Prostate gland (tissue), 2 donors: ENCODE results near the gene P2RY12.

Experiments
- CTCF ChIP-seq, 4 experiments: fragments of 200-600 bp in 2 of 4; fragments of 450-650 bp in 2 of 4; sonication (generic) in 2 of 4; IDR thresholded peaks; 1 replicate in 3 of 4; 2 replicates in 1 of 4; pipeline ENCODE4 v1.5.1; 2016 to 2019; ENCODE audit warnings: antibody characterized with exemption in 4 of 4, mild to moderate bottlenecking in 2 of 4, moderate library complexity in 2 of 4
- POLR2A ChIP-seq: fragments of 450-650 bp; IDR thresholded peaks from one replicate; pipeline ENCODE4 v1.6.1; 2016; ENCODE audit warnings: antibody characterized with exemption, mild to moderate bottlenecking
- POLR2AphosphoS5 ChIP-seq: sonication (generic); formaldehyde crosslinking; IDR thresholded peaks from one replicate; pipeline ENCODE4 v1.6.1; 2017; ENCODE audit warnings: antibody characterized with exemption

GRCh38 chr3:151300539-151300938 lies 84.0 kb downstream of the P2RY12 start:
- no peak for TF ChIP-seq CTCF (IDR thresholded peaks at IDR 0.05)
- no peak for TF ChIP-seq POLR2A
- no peak for TF ChIP-seq POLR2AphosphoS5
